Central memory CD4-positive, alpha-beta T cell (primary cell): Measurements from ENCODE around the gene RXRG.
"Not testable (repeated sequence)": the region's sequence is repeated elsewhere in the genome, so short reads cannot be mapped to it uniquely, and the experiment has no call there.

Experiments used
- DNase-seq: peaks from one replicate; pipeline ENCODE4 v3.0.0; 2022
- total RNA-seq, 3 experiments: gene quantifications; one replicate each; lab custom pipeline; 2026; lab: John Stamatoyannopoulos, UW

Gene RXRG
- total RNA-seq: 0 reads per million in 3 experiments

DNA sequence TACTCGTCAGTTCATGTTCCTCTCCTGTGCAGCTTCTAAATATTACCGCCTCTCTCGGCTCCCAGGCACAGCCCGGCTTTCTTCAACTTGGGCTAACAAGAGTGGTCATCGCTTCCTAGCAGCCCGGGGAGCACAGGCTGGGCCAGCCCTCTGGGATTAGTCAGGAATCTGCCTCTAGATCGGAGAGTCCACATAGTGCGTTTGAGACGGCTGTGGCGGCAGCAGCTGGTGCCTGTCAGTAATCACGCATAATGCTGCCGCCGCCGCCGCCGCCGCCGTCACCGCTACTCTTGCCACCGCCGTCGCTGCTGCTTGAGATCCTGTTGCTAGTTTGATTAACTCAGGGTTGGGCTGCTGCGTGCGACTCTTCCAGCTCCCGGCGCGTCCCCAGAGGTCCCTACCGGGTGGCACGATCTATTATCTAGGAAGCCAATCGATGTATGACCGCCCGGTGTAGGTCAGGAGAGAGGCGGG, at the start of gene RXRG:
TSS of gene RXRG (minus strand) at position 230 of the 474 bp plus-strand sequence. CDS start 233 bp downstream, outside the sequence.
- no peak for DNase-seq

DNA sequence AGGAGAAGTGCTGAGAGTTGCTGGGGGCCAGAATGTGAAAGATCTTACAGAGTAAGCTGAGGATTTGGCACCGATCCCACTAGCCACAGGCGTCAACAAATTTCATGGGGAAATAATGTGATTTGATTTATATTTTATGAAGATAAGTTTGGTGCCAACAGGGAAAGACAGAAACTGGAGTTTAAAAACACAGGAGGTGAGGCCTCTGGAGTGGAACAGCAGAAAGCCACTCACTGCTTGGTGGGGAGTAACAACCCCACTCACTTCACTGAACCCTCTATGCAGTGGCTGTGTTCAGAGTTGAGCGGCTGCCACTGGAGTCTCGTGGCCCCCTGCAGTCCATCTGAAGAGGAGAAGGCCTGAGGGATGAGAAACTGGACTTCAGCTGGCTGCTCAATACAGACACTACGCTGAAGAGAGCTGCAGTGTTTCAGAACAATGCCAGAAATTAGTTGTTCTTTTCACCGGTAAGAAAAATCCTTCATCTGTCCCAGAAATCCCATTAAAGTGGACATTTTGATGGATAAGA, 48.0 kb upstream of the RXRG start:
- DNase-seq: no peak

DNA sequence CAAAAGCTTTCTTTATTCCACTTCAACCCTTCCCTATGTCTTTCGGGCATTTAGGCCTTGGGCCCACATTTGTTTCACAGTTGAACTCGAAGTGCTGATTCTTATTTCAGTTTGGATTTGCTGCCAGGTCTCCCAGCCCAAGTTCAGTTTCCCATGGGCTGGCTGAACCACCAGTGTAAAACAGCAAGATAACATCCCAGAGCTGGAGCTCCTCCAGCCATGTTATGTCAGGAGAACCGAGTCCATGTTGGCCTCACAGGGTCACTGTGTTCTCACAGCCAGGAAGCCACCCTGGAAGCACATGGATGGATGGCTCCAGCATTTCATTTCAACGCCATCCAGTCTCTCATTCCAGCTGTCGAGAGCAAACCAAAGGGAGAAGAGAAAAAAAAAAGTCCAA, 45.2 kb upstream of the RXRG start:
- no peak for DNase-seq

- DNase-seq: no peak
These were observed 43.0 kb upstream of the RXRG start for GRCh38 chr1:165487921-165488320.

GRCh38 chr1:165486663-165487062, 41.7 kb upstream of the RXRG start:
- DNase-seq: no peak

- DNase-seq: no peak
These were observed 40.8 kb upstream of the RXRG start for GRCh38 chr1:165485716-165486115.

DNA sequence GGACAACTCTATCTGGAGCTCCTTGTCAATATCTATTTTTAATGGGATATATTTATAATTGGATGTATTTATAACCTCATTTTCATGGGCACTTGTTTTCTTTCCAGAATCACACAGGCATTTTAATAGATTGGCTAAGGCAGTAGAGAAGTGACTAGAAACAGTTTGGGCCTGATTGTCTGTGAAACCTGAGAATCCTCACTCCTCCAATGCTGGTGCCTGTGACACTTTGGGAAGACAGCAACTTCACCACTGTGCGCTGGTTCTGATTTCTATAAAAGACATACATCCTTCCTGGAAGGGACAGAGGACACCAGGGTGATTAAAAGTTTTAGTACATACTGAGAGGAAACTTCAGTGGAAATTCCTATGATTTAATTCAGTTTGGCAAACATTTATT, 39.6 kb upstream of the RXRG start:
- no peak for DNase-seq

- no peak for DNase-seq
These were observed 38.5 kb upstream of the RXRG start for GRCh38 chr1:165483412-165483811.

DNA sequence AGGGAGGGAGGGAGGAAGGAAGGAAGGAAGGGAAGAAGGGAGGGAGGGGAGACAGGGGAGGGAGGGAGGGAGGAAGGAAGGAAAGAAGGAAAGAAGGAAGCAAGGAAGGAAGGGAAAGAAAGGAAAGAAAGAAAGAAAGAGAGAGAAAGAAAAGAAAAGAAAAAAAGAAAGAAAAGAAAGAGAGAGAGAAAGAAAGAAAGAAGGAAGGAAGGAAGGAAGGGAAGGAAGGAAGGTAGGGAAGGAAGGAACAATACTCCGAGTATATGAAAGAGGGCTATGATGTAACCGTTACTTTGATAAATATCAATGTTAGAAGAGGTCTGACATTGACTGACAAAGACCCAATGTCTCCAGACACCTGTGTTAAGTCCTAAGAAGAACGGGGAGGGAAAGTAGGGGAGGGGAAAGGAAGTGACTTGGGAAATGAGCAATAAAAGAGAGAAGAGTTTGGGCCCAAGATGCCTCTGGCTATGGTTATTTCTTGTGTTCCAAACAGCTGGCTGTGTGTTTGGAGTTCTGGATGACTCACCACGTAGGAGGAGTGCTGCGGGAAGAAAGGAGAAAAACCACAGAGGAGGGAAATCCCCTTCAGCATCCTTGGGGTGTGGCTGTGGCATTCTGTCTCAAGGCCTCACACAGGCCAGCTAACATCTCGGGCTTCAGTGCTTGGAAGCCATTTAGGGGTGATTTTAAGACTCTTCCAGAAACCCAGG, 37.0 kb upstream of the RXRG start:
- DNase-seq: no peak

- DNase-seq: no peak
These were observed 31.9 kb upstream of the RXRG start for GRCh38 chr1:165476776-165477175.

DNA sequence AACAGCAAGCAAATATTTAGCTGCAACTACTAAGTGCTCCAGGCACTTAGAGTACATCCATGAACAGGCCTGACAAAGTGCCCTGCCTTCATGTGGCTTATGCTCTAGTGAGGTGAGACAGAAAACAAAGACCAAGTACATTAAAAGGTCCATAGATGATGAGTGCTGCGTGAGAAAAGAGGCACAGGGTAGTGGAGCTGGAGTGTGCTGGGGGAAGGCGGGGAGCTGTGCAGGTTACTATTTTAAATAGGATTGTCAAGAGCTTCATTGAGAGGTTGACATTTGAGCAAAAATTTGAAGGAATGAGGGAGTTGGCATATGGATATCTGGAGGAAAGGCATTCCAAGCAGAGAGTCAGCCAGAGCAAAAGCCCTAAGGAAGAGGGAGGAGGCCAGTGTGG, 29.3 kb upstream of the RXRG start:
- no peak for DNase-seq

GRCh38 chr1:165473081-165473480, 28.2 kb upstream of the RXRG start:
- no peak for DNase-seq

DNA sequence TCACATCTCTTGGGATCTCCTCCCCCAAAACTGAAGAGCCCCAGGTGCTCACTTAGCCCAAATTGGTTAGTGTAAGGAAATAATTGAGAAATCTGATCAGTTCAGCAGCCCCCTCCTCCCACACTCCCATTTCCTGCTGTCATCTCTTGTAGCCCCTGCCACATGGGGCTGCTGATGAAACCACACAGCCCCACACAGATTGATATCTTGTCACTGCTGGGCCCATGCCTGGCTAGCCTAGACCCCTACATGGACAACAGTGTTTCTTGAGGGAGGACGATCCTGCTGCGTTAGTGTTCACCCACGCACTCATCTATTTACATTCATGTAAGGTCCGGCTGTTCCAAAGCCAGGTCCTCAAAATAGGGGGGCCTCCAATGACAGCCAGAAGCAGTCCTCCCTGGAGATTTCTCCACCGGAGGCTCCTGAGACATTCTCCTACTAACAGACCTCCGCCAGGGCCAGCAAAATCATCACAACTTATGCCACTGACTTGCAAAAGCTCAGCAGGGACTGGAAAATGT, 23.9 kb upstream of the RXRG start:
- no peak for DNase-seq

DNA sequence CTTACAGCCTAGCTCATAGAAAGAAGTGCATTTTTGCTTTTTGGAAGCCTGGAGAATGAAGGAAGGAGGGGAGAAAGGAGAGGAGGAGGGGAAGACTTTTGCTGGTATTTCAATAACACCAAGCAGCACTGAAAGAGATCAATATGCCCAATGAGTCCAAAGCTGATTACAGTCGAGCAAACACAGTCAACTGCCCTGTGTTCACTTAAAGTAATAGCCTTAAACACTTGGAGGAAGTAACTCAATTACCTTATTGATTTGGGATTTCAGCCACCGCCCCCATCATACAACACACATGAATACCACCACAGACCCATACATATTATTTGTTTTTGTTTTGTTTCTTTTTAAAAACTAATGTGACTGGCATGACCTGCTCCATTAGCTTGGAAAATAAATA, 23.3 kb upstream of the RXRG start:
- DNase-seq: no peak

DNA sequence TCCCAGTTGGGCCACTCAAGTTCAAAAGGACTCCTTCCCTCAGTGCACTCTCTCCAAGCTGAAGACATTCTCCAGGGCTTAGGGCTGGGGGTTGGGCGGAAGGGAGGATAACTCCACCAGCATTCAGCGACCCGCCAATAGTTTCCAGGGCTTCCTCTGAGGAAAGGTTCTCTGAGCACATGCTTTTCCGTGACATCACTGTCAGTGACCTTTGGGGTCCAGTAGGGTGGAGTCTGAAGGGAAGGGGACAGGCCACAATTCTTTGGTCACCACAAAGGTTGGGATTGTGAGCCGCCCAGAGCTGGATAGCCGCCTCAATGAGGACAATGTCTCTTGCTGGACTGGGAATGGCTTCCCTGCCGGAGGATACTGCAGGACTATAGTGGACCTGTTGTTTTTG, 22.8 kb upstream of the RXRG start:
- DNase-seq: no peak

DNA sequence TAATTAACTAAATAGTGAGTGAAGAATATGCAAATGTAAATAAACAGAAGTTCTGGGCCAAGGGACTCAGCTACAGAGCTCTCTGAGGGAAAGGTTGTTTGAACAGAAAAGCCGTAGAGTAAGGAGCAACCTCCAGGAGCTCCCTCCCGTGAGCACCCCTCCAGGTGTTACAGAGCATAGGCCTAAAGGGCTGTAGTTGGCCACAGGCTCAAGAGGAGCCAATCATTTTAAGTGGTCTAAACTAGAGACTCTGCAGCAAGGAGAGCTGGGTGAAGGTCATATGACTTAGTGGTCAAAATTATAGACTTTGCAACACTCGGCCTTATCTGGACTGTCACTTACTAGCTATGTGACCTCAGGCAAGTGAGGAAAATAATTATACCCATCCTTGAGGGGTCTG, 19.1 kb upstream of the RXRG start:
- no peak for DNase-seq

DNA sequence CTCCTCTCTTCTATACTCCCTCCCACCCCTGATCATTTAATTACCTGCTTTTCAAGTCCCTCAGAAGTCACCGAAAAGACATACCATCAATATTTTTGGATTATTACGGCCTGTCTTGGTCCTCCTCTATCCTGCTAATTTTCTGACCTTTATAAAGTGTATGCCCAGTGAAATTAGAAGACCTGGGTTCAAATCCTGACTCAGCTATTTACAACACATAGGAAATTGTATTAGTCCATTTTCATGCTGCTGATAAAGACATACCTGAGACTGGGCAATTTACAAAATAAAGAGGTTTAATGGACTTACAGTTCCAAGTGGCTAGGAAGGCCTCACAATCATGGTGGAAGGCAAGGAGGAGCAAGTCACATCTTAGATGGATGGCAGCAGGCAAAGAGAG, 14.8 kb upstream of the RXRG start:
- DNase-seq: not testable (repeated sequence)

DNA sequence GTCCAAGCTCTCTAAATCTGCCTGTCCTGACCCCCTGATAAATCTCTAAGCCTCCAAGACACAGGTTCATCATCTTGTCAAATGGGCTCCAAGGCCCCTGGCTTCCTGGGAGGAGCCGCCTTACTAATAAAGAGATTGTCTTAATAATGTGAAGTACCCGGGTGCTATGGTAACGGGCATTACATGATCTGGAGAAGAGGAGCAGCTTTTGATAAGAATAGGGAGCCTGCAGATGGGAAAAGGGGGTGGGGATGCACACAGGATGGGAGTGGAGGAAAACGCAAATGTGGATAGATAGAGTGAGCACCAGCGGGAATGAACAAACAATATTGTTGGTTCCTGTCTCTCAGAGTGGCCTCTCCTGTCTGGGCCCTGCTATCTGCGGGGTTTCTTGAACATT, 11.9 kb upstream of the RXRG start:
- no peak for DNase-seq

DNA sequence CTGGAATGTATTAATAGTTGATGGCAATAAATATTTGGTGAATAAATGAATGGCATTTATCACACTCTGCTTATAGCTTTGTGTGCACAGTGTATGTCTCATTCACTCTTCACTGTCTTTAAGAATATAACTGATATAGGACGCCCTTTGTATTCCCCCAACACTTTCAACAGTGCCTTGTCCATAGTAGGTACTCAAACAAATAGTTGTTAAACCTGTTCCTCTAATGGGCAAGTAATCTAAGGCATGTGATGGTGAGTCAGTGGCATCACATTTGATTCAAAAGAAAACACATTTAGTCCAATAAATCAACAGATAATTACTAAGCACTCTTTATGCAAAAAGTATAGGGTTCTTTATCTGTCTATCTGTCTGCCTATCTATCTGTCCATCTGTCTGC, 11.2 kb upstream of the RXRG start:
- DNase-seq: no peak

- no peak for DNase-seq
These were observed 10.2 kb upstream of the RXRG start for GRCh38 chr1:165455111-165455510.

GRCh38 chr1:165454091-165454610, 9.2 kb upstream of the RXRG start:
- no peak for DNase-seq

- no peak for DNase-seq
These were observed 7.6 kb upstream of the RXRG start for GRCh38 chr1:165452336-165453130.

GRCh38 chr1:165451691-165452090, 6.8 kb upstream of the RXRG start:
- DNase-seq: no peak
